Caco-2 (cell line): ENCODE data around the gene ARL10. TPM values are rescaled to one million over a fixed set of nuclear protein-coding genes. Genes with fewer than 3 reads are reported as not detected.

Source experiments
- BruUV-seq: library from RNA; stranded (reverse); fragments of 400-500 nt; replicated peaks from 2 replicates; lab custom pipeline; 2021; lab: Mats Ljungman, UMichigan
- CTCF ChIA-PET: fragments of 300-600 bp; sonication (Branson Sonifier 250); formaldehyde crosslinking; loops from one replicate; lab custom pipeline; 2022; ENCODE audit warnings: antibody characterized with exemption; lab: Charles Lee
- POLR2A ChIA-PET: fragments of 300-600 bp; sonication (Branson Sonifier 250); formaldehyde crosslinking; loops from one replicate; lab custom pipeline; 2022; ENCODE audit warnings: antibody characterized with exemption; lab: Charles Lee
- DNase-seq, 2 experiments: peaks; one replicate each; pipeline versions ENCODE4 v3.0.0 to v3.0.0-alpha.2; 2020 to 2022
- H3K27me3 ChIP-seq: replicated peaks from 2 replicates; pipeline ENCODE4 v1.6.0; 2011; ENCODE audit warnings: low read length; ENCODE audit not compliant: control insufficient read depth, insufficient read depth
- H3K36me3 ChIP-seq: 2 replicates; pipeline ENCODE4 v1.5.1; 2011; ENCODE audit warnings: low read length; ENCODE audit not compliant: control insufficient read depth, insufficient read depth
- H3K4me1 ChIP-seq: fragments of 250-450 bp; sonication (Bioruptor Pico); 2 replicates; pipeline ENCODE4 v1.5.1; 2020; ENCODE audit warnings: mild to moderate bottlenecking
- H3K4me3 ChIP-seq: 2 replicates; pipeline ENCODE4 v1.5.1; 2011; ENCODE audit warnings: low read depth, mild to moderate bottlenecking, control low read depth, low read length
- H3K9me3 ChIP-seq: fragments of 250-450 bp; sonication (Bioruptor Pico); 2 replicates; pipeline ENCODE4 v1.5.1; 2020; ENCODE audit warnings: mild to moderate bottlenecking, moderate library complexity
- H3K27ac Mint-ChIP-seq: one replicate; pipeline ENCODE4 v1.8.0; 2022; ENCODE audit warnings: mixed read lengths; ENCODE audit not compliant: unreplicated experiment
- H3K27me3 Mint-ChIP-seq: one replicate; pipeline ENCODE4 v1.8.0; 2022; ENCODE audit warnings: mixed read lengths; ENCODE audit not compliant: insufficient read depth, unreplicated experiment
- H3K36me3 Mint-ChIP-seq: one replicate; pipeline ENCODE4 v1.8.0; 2022; ENCODE audit warnings: mild to moderate bottlenecking, mixed read lengths; ENCODE audit not compliant: insufficient read depth, unreplicated experiment
- H3K4me1 Mint-ChIP-seq: one replicate; pipeline ENCODE4 v1.8.0; 2022; ENCODE audit warnings: low read depth, mixed read lengths; ENCODE audit not compliant: unreplicated experiment
- H3K4me3 Mint-ChIP-seq: one replicate; pipeline ENCODE4 v1.8.0; 2022; ENCODE audit warnings: mild to moderate bottlenecking, moderate library complexity, mixed read lengths; ENCODE audit not compliant: unreplicated experiment
- H3K9me3 Mint-ChIP-seq: one replicate; pipeline ENCODE4 v1.8.0; 2022; ENCODE audit warnings: mixed read lengths; ENCODE audit not compliant: unreplicated experiment
- intact Hi-C: fragments of 100-400 bp; cut with micrococcal nuclease; formaldehyde crosslinking; loops from one replicate; pipeline ENCODE4 v1.10.0; 2022; ENCODE audit not compliant: unreplicated experiment
- total RNA-seq: library from RNA; stranded (reverse); gene quantifications from 2 replicates; pipeline ENCODE4 v1.2.3, GENCODE V29; 2022
- TF ChIP-seq, protein P1 (sequence below), 2 experiments: fragments of 200-600 bp in 1 of 2; IDR thresholded peaks; 1 replicate in 1 of 2; 2 replicates in 1 of 2; pipeline versions ENCODE4 v1.5.1 to v1.8.0; 2011 to 2022; ENCODE audit warnings: antibody characterized with exemption in 1 of 2, control low read depth in 1 of 2, inconsistent platforms in 1 of 2, low read depth in 1 of 2, low read length in 1 of 2, mild to moderate bottlenecking in 1 of 2, moderate library complexity in 1 of 2; ENCODE audit not compliant: insufficient read depth in 1 of 2, severe bottlenecking in 1 of 2, unreplicated experiment in 1 of 2

The ARL10 gene
- total RNA-seq, 1 experiment from 2014 or later = 2.3 TPM

DNA sequence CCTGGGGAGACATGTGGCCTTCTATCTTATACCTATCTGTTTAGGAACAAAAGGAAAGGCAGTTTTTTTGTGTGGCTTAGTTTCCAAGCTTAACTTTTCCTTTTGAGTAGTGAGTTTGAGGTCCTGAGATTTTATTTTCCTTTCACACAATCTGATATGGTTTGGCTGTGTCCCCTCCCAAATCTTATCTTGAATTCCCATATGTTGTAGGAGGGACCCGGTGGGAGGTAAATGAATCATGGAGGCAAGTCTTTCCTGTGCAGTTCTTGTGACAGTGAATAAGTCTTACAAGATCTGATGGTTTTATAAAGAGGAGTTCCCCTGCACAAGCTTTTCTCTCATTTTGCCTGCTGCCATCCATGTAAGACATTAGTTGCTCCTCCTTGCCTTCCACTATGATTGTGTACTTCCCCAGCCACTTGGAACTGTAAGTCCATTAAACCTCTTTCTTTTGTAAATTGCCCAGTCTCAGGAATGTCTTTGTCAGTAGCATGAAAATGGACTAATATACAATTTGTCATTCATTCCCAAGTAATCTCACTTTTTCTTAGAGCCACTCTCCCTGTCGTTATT is 55.8 kb downstream of the ARL10 start:
- Mint-ChIP-seq H3K36me3 (peaks cover 15% of the 10 kb centered on the region), H3K9me3 (peaks cover 18% of the 10 kb centered on the region), H3K4me1 (peaks cover 21% of the 10 kb centered on the region), H3K27ac (no peak overlapping the region), H3K4me3 (no peak overlapping the region), H3K27me3 (no peaks in the 10 kb centered on the region)
- intact Hi-C loops = no loop called here
- Histone ChIP-seq H3K4me3 (no peak overlapping the region), H3K4me1 (peaks cover 39% of the 10 kb centered on the region), H3K9me3 (no peaks in the 10 kb centered on the region), H3K36me3 (no peaks in the 10 kb centered on the region), H3K27me3 (no peaks in the 10 kb centered on the region)
- no peak for DNase-seq
- TF ChIP-seq, protein P1, sequence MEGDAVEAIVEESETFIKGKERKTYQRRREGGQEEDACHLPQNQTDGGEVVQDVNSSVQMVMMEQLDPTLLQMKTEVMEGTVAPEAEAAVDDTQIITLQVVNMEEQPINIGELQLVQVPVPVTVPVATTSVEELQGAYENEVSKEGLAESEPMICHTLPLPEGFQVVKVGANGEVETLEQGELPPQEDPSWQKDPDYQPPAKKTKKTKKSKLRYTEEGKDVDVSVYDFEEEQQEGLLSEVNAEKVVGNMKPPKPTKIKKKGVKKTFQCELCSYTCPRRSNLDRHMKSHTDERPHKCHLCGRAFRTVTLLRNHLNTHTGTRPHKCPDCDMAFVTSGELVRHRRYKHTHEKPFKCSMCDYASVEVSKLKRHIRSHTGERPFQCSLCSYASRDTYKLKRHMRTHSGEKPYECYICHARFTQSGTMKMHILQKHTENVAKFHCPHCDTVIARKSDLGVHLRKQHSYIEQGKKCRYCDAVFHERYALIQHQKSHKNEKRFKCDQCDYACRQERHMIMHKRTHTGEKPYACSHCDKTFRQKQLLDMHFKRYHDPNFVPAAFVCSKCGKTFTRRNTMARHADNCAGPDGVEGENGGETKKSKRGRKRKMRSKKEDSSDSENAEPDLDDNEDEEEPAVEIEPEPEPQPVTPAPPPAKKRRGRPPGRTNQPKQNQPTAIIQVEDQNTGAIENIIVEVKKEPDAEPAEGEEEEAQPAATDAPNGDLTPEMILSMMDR (IDR thresholded peaks at IDR 0.05; ENCODE audit: insufficient read depth in 1 of 2, low read depth in 1 of 2, low read length in 1 of 2, severe bottlenecking in 1 of 2, unreplicated experiment in 1 of 2) = no peak
- POLR2A ChIA-PET = interaction anchor here (0.7 kb wide), 1 partner anchor 27 kb away, joined by 5 read pairs; no protein-coding TSS in a partner anchor
- CTCF ChIA-PET = interaction anchor here (0.6 to 0.8 kb wide), 2 partner anchors 27 to 123 kb away, joined by 3 to 4 read pairs; no protein-coding TSS in a partner anchor
- BruUV-seq = no TSS peak

DNA sequence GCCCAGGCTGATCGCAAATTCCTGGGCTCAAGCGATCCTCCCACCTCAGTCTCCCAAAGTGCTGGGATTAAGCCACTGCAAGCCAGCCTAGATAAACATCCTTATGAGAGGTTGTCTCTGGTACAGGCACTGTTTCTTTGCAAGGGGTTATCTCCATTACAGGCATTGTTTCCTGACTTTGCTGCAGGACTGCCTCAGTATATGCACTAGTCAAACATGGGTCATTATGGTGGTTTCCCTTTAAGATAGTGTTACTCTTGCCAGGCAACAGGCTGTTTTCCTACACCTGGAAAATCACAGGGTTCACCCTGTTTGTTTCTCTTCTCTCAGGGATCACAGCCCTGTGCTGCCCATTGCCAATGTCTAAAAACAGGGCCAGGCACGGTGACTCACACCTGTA is 58.9 kb downstream of the ARL10 start:
- Histone ChIP-seq H3K27me3 (no peaks in the 10 kb centered on the region), H3K36me3 (no peaks in the 10 kb centered on the region), H3K9me3 (no peaks in the 10 kb centered on the region), H3K4me3 (no peak overlapping the region), H3K4me1 (peaks cover 21% of the 10 kb centered on the region)
- ChIA-PET POLR2A (interaction anchor here (0.6 kb wide), 1 partner anchor 23 kb away, joined by 6 read pairs; no protein-coding TSS in a partner anchor), CTCF (interaction anchor here (2.3 kb wide), 1 partner anchor 23 kb away, joined by 12 read pairs; no protein-coding TSS in a partner anchor)
- Mint-ChIP-seq H3K27me3 (no peaks in the 10 kb centered on the region), H3K36me3 (peaks cover 6% of the 10 kb centered on the region), H3K4me1 (peaks cover 7% of the 10 kb centered on the region), H3K27ac (peak overlapping the region; percentile 45), H3K9me3 (peaks cover 18% of the 10 kb centered on the region), H3K4me3 (no peak overlapping the region)
- TF ChIP-seq, protein P1 (IDR thresholded peaks at IDR 0.05; ENCODE audit: insufficient read depth in 1 of 2, low read depth in 1 of 2, low read length in 1 of 2, severe bottlenecking in 1 of 2, unreplicated experiment in 1 of 2) = no peak
- intact Hi-C loops = no loop called here
- DNase-seq = no peak
- BruUV-seq = no TSS peak

DNA sequence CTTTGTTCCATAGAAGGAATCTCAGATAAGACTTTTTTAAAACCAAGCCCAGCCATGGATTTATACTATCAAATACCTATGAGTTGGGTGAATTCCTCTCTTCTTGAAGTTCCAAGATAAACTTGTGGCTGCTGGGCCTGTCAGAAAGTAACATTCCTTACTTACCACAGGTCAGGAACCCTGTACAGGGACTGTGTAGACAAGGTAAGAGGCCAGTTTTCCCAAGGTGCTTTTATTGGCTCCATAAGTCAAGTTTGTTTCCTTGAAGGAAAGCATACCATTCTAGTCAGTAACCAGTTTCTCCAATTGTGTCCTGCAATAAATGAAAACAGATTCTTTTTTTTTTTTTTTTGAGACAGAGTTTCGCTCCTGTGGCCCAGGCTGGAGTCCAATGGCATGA is 59.9 kb downstream of the ARL10 start:
- no peaks in the 10 kb centered on the region for H3K27me3 Mint-ChIP-seq
- H3K4me3 Mint-ChIP-seq = no peak overlapping the region
- no peaks in the 10 kb centered on the region for H3K9me3 ChIP-seq
- peak overlapping the region; percentile 76 for H3K27ac Mint-ChIP-seq
- peaks cover 6% of the 10 kb centered on the region for H3K36me3 Mint-ChIP-seq
- CTCF ChIA-PET = interaction anchor here (2.0 kb wide), 1 partner anchor 23 kb away, joined by 7 read pairs; the partner anchor contains the start of gene FAF2
- H3K9me3 Mint-ChIP-seq = peaks cover 16% of the 10 kb centered on the region
- no TSS peak for BruUV-seq
- peak; percentile 62 to 83 for DNase-seq
- peaks cover 7% of the 10 kb centered on the region for H3K4me1 Mint-ChIP-seq
- intact Hi-C loops = no loop called here
- no peak overlapping the region for H3K4me3 ChIP-seq
- no peaks in the 10 kb centered on the region for H3K36me3 ChIP-seq
- POLR2A ChIA-PET = interaction anchor here (0.7 kb wide), 1 partner anchor 95 kb away, joined by 5 read pairs; no protein-coding TSS in a partner anchor
- H3K27me3 ChIP-seq = no peaks in the 10 kb centered on the region
- TF ChIP-seq, protein P1 (IDR thresholded peaks at IDR 0.05; ENCODE audit: insufficient read depth in 1 of 2, low read depth in 1 of 2, low read length in 1 of 2, severe bottlenecking in 1 of 2, unreplicated experiment in 1 of 2) = no peak
- H3K4me1 ChIP-seq = peaks cover 21% of the 10 kb centered on the region
